B cell (primary cell): ENCODE measurements around the gene GALR3.

ENCODE experiments used
- EZH2 ChIP-seq: IDR thresholded peaks from 2 replicates; pipeline ENCODE4 v1.6.1; 2012; ENCODE audit warnings: borderline replicate concordance, low read depth, mild to moderate bottlenecking, moderate library complexity, low read length; ENCODE audit not compliant: insufficient read depth, poor library complexity, severe bottlenecking
- TF ChIP-seq, protein P1 (sequence below): fragments of 200-600 bp; IDR thresholded peaks from one replicate; pipeline ENCODE4 v1.8.0; 2022; ENCODE audit warnings: antibody characterized with exemption, mild to moderate bottlenecking

DNA sequence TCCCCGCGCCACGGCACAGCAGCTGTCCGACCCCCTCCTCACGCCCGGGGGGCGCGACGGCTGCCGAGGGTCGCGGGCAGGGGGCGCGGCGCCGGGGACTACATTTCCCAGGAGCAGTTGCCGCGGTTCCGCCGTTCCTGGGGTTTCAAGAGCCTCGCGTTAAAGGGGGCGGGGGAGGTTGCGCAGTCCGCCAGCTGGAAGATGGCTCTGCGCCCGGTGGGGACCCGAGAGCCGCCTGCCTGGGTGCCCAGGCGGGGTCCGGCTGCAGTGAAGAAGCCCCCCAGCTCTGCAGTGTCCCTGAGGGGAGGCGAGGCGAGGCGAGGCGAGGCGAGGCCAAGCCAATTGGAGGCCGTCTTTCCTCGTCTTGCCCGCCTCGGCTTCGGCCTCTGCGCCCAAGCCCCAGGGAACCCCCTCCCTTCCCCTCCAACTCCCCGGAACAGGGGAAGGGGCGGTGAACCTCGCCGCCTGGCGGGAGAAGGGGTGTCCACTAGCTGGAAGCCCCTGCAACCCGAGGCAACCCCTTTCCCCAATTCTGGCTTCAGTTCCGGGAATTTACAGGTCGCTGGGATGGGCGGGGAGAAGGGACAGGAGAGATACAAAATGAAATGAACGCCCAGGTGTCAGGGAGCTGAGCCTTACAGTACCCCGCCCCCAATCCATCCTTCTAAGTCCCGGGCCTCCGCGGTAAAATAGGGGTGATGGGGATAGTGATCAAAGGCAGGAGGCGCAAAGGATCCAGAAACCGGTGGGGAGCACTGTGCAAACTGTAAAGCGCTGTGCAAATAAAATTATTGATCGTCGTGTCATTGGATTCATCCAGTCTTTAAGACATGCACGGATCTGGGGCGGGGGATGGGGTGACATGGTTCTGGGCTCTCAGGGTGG is 20.6 kb upstream of the GALR3 start:
- TF ChIP-seq, protein P1, sequence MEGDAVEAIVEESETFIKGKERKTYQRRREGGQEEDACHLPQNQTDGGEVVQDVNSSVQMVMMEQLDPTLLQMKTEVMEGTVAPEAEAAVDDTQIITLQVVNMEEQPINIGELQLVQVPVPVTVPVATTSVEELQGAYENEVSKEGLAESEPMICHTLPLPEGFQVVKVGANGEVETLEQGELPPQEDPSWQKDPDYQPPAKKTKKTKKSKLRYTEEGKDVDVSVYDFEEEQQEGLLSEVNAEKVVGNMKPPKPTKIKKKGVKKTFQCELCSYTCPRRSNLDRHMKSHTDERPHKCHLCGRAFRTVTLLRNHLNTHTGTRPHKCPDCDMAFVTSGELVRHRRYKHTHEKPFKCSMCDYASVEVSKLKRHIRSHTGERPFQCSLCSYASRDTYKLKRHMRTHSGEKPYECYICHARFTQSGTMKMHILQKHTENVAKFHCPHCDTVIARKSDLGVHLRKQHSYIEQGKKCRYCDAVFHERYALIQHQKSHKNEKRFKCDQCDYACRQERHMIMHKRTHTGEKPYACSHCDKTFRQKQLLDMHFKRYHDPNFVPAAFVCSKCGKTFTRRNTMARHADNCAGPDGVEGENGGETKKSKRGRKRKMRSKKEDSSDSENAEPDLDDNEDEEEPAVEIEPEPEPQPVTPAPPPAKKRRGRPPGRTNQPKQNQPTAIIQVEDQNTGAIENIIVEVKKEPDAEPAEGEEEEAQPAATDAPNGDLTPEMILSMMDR, result no peak
- TF ChIP-seq EZH2, result peak; percentile 41
